K562 (cell line): ENCODE data around the gene PNMT. TPM values are rescaled to one million over a fixed set of nuclear protein-coding genes. Genes with fewer than 3 reads are reported as not detected.

Source experiments
- ATAC-seq: fragments of 200-7000 bp; cut with Tn5 transposase; 3 replicates; pipeline ENCODE4 v1.9.1; 2020; ENCODE audit warnings: moderate library complexity
- BruUV-seq: library from RNA; stranded (reverse); fragments of 400-500 nt; replicated peaks from 2 replicates; lab custom pipeline; 2021; lab: Mats Ljungman, UMichigan
- CTCF ChIA-PET: fragments of 300-600 bp; formaldehyde crosslinking; extraction: SDS; loops from one replicate; lab custom pipeline; 2021; ENCODE audit warnings: low intra/inter-chr PET ratio; lab: Yijun Ruan, JAX
- POLR2A ChIA-PET: fragments of 300-600, 350-650 bp; sonication (Branson Sonifier 250); formaldehyde crosslinking; extraction: SDS; loops from one replicate; lab custom pipeline; 2021; ENCODE audit warnings: antibody characterized with exemption, inconsistent platforms; lab: Yijun Ruan, JAX
- DNase-seq, 4 experiments: peaks; one replicate each; pipeline versions ENCODE4 v3.0.0 to v3.0.0-alpha.2; 2011 to 2018; ENCODE audit warnings: low spot score in 3 of 4, mixed read lengths in 3 of 4; ENCODE audit errors: extremely low read depth in 1 of 4
- FAIRE-seq: peaks from 2 replicates; lab custom pipeline; 2011; peaks lifted over from hg19 to GRCh38; lab: Jason Lieb, UNC
- H2AFZ ChIP-seq: 2 replicates; pipeline ENCODE4 v1.6.0; 2011; ENCODE audit warnings: low read depth, low read length, control low read depth, inconsistent platforms
- H3K27ac ChIP-seq: fragments of 200-600 bp; 3 replicates; pipeline ENCODE4 v1.8.0; 2011; ENCODE audit warnings: low read depth, mild to moderate bottlenecking, control low read depth, inconsistent platforms, low read length, moderate library complexity, mixed read lengths; ENCODE audit errors: extremely low read depth
- H3K27me3 ChIP-seq, 2 experiments: fragments of 300-600 bp in 1 of 2; 2 replicates in 1 of 2; 3 replicates in 1 of 2; pipeline versions ENCODE4 v1.6.0 to v1.8.0; 2011; ENCODE audit warnings: inconsistent platforms in 2 of 2, low read length in 2 of 2, mild to moderate bottlenecking in 1 of 2, mixed read lengths in 1 of 2, moderate library complexity in 1 of 2; ENCODE audit not compliant: control insufficient read depth in 2 of 2, insufficient read depth in 2 of 2
- H3K36me3 ChIP-seq: fragments of 300-600 bp; 3 replicates; pipeline ENCODE4 v1.8.0; 2011; ENCODE audit warnings: mild to moderate bottlenecking, low read length, inconsistent platforms; ENCODE audit not compliant: control insufficient read depth, insufficient read depth
- H3K4me1 ChIP-seq, 2 experiments: fragments of 200-600 bp in 1 of 2; replicated peaks in 1 of 2; 2 replicates in 1 of 2; 3 replicates in 1 of 2; pipeline versions ENCODE4 v1.5.1 to v1.8.0; 2011; ENCODE audit warnings: inconsistent platforms in 2 of 2, low read length in 2 of 2, mild to moderate bottlenecking in 1 of 2, mixed read lengths in 1 of 2, moderate library complexity in 1 of 2; ENCODE audit not compliant: control insufficient read depth in 2 of 2, insufficient read depth in 2 of 2
- H3K4me2 ChIP-seq: 2 replicates; pipeline ENCODE4 v1.6.1; 2011; ENCODE audit warnings: low read length, control low read depth, inconsistent platforms, mixed read lengths; ENCODE audit not compliant: insufficient read depth
- H3K4me3 ChIP-seq: fragments of 200-600 bp; sonication (generic), shearing (Covaris generic); 2 replicates; pipeline ENCODE4 v1.5.1; 2016; ENCODE audit warnings: control low read depth, inconsistent platforms
- H3K79me2 ChIP-seq: fragments of 200-600 bp; 3 replicates; pipeline ENCODE4 v1.8.0; 2011; ENCODE audit warnings: low read length, inconsistent platforms; ENCODE audit not compliant: control insufficient read depth, insufficient read depth
- H3K9ac ChIP-seq, 2 experiments: 2 replicates each; pipeline versions ENCODE4 v1.6.0 to v1.6.1; 2011; ENCODE audit warnings: low read depth in 2 of 2, low read length in 2 of 2, control low read depth in 1 of 2, inconsistent platforms in 1 of 2, mild to moderate bottlenecking in 1 of 2, mixed read lengths in 1 of 2; ENCODE audit not compliant: insufficient read depth in 1 of 2
- H3K9me1 ChIP-seq: one replicate; pipeline ENCODE4 v1.6.0; 2011; ENCODE audit warnings: inconsistent platforms, mild to moderate bottlenecking, low read length, moderate library complexity; ENCODE audit not compliant: control insufficient read depth, insufficient read depth
- H3K9me3 ChIP-seq: replicated peaks from 2 replicates; pipeline ENCODE4 v1.5.1; 2011; ENCODE audit warnings: low read depth, low read length, inconsistent platforms; ENCODE audit not compliant: control insufficient read depth, insufficient read depth
- H4K20me1 ChIP-seq: replicated peaks from 2 replicates; pipeline ENCODE4 v1.6.1; 2011; ENCODE audit warnings: low read length, inconsistent platforms, mixed read lengths; ENCODE audit not compliant: control insufficient read depth, insufficient read depth
- ADNP ChIP-seq: fragments of 200-800 bp; sonication (Bioruptor generic); IDR thresholded peaks from 2 replicates; pipeline ENCODE4 v1.6.1; 2016; ENCODE audit warnings: missing genetic modification characterization, missing compliant biosample characterization
- CBX1 ChIP-seq: sonication (generic); IDR thresholded peaks from 2 replicates; pipeline ENCODE4 v1.6.1; 2016; ENCODE audit warnings: antibody characterized with exemption, low read depth, mild to moderate bottlenecking
- CBX3 ChIP-seq, 2 experiments: IDR thresholded peaks; 1 replicate in 1 of 2; 2 replicates in 1 of 2; pipeline ENCODE4 v1.6.1; 2012; ENCODE audit warnings: inconsistent platforms in 2 of 2, low read length in 2 of 2, borderline replicate concordance in 1 of 2, control low read depth in 1 of 2
- DNMT1 ChIP-seq: fragments of 450-650 bp; IDR thresholded peaks from 2 replicates; pipeline ENCODE4 v1.6.1; 2016; ENCODE audit warnings: antibody characterized with exemption, mild to moderate bottlenecking
- ESRRA ChIP-seq: fragments of 450-650 bp; IDR thresholded peaks from 2 replicates; pipeline ENCODE4 v1.6.1; 2014; ENCODE audit warnings: low read depth, mild to moderate bottlenecking, moderate library complexity, borderline replicate concordance
- EZH2 ChIP-seq: IDR thresholded peaks from 2 replicates; pipeline ENCODE4 v1.6.1; 2012; ENCODE audit warnings: low read depth, mild to moderate bottlenecking, inconsistent platforms, low read length, borderline replicate concordance
- HDAC2 ChIP-seq: fragments of 450-650 bp; IDR thresholded peaks from 2 replicates; pipeline ENCODE4 v1.6.1; 2016; ENCODE audit warnings: mild to moderate bottlenecking
- KAT2B ChIP-seq: IDR thresholded peaks from one replicate; pipeline ENCODE4 v1.6.1; 2012; ENCODE audit warnings: low read depth, mild to moderate bottlenecking, control low read depth, inconsistent platforms, low read length, moderate library complexity
- KDM1A ChIP-seq, 2 experiments: fragments of 450-650 bp; IDR thresholded peaks; 2 replicates each; pipeline ENCODE4 v1.6.1; 2016; ENCODE audit warnings: mild to moderate bottlenecking in 2 of 2
- PHB2 ChIP-seq: fragments of 450-650 bp; IDR thresholded peaks from 2 replicates; pipeline ENCODE4 v1.6.1; 2017; ENCODE audit warnings: low read depth
- PRDM10 ChIP-seq: fragments of 450-650 bp; IDR thresholded peaks from 2 replicates; pipeline ENCODE4 v1.6.1; 2018; ENCODE audit not compliant: partially characterized antibody
- SPI1 ChIP-seq: IDR thresholded peaks from 2 replicates; pipeline ENCODE4 v1.6.1; 2011; ENCODE audit warnings: low read depth, low read length, control low read depth, borderline replicate concordance
- TCFL5 ChIP-seq: fragments of 250-450 bp; sonication (Bioruptor Pico); conservative IDR thresholded peaks from 2 replicates; pipeline ENCODE4 v1.6.1; 2021; ENCODE audit warnings: mild to moderate bottlenecking, moderate library complexity, matching md5 sums
- TEAD2 ChIP-seq: fragments of 450-650 bp; IDR thresholded peaks from 2 replicates; pipeline ENCODE4 v1.6.1; 2016; ENCODE audit warnings: missing genetic modification characterization, control low read depth, missing compliant biosample characterization
- VEZF1 ChIP-seq: fragments of 200-800 bp; sonication (Bioruptor generic); IDR thresholded peaks from 2 replicates; pipeline ENCODE4 v1.6.1; 2017; ENCODE audit warnings: missing genetic modification characterization, missing compliant biosample characterization
- XRCC5 ChIP-seq: fragments of 200-400 bp; formaldehyde crosslinking; IDR thresholded peaks from 2 replicates; pipeline ENCODE4 v1.6.1; 2017; ENCODE audit warnings: low read depth, mild to moderate bottlenecking, low read length
- ZBED1 ChIP-seq: IDR thresholded peaks from 2 replicates; pipeline ENCODE4 v1.6.1; 2014
- ZNF146 ChIP-seq: IDR thresholded peaks from one replicate; pipeline ENCODE4 v1.6.1; 2018; ENCODE audit warnings: missing compliant biosample characterization; ENCODE audit not compliant: unreplicated experiment
- WGBS: fragments of 100-300 bp; shearing (Covaris generic); methylation state at CpG from one replicate; pipeline ENCODE4 v1.1.6; 2016; ENCODE audit warnings: low coverage, mixed read lengths; ENCODE audit not compliant: insufficient coverage; ENCODE audit errors: missing lambda C conversion rate; 5-methylcytosine and 5-hydroxymethylcytosine counted together
- in situ Hi-C: fragments of 300-500 bp; cut with MboI; formaldehyde crosslinking; loops from 4 replicates; pipeline ENCODE4 v1.15.0; 2018; ENCODE audit warnings: inconsistent platforms, mixed read lengths
- intact Hi-C: fragments of 100-400 bp; cut with micrococcal nuclease; formaldehyde crosslinking; loops from 2 replicates; pipeline ENCODE4 v1.14.2; 2022
- polyA plus RNA-seq, 8 experiments: library from polyadenylated mRNA; depleted of rRNA in 4 of 8; stranded (reverse) in 5 of 8; unstranded in 3 of 8; fragments of >200 nt; fragmentation: Nextera tagmentation in 2 of 8; fragmentation: Illumina TruSeq in 1 of 8; extraction: Ambion mirVana in 2 of 8; extraction: Trizol in 1 of 8; gene quantifications; 2 replicates each; pipeline versions ENCODE4 v1.2.1 to v1.2.3, GENCODE V29; 2011 to 2014; ENCODE audit warnings: inconsistent platforms in 1 of 8, missing spikeins in 1 of 8
- total RNA-seq, 7 experiments: library from RNA; depleted of rRNA in 6 of 7; stranded (reverse); fragments of >200 nt in 6 of 7; fragmentation: Illumina TruSeq in 2 of 7; extraction: Trizol in 2 of 7; gene quantifications; 2 replicates each; pipeline versions ENCODE4 v1.2.1 to v1.2.3, GENCODE V29; 2011 to 2021; ENCODE audit warnings: low replicate concordance in 1 of 7

PNMT gene
- total and polyA plus RNA-seq, 9 of the 15 experiments (the other 6 are each of a cell fraction or from before 2014, with no cell fraction given) = 0.55 to 18.1 (median 5.8) TPM

GRCh38 chr17:39676198-39676819 is 8.1 kb downstream of the PNMT start:
- H3K79me2 ChIP-seq = no peaks in the 10 kb centered on the region
- no TSS peak for BruUV-seq
- H4K20me1 ChIP-seq = no peaks in the 10 kb centered on the region; the same call in 1 of the 2 replicates
- WGBS = 38% methylated on average over 7 of the region's 7 CpGs
- in situ Hi-C loops = no loop called here
- no peaks in the 10 kb centered on the region for H3K9me3 ChIP-seq
- no peak for FAIRE-seq
- peaks cover 30 to 68% of the 10 kb centered on the region in 2 experiments; a peak in 4 of 5 replicates for H3K4me1 ChIP-seq
- peak overlapping the region in 1 of 2 experiments; percentile 88; a peak in 2 of 4 replicates for H3K9ac ChIP-seq
- H3K4me2 ChIP-seq = no peak overlapping the region
- H3K9me1 ChIP-seq = no peaks in the 10 kb centered on the region
- no peak overlapping the region for H3K4me3 ChIP-seq
- DNase-seq = peak; percentile 60 to 69 (median 68)
- POLR2A ChIA-PET = interaction anchor here (0.6 to 1.6 kb wide), 4 partner anchors 8 to 98 kb away, joined by 3 to 12 read pairs (median 4); partner anchors contain the start of gene PGAP3
- peak overlapping the region; percentile 33; the same call in 1 of the 2 replicates for H2AFZ ChIP-seq
- CTCF ChIA-PET = interaction anchor here (1.3 kb wide), 1 partner anchor 54 kb away, joined by 3 read pairs; no protein-coding TSS in a partner anchor
- peaks cover 5% of the 10 kb centered on the region; the same call in 2 of the 3 replicates for H3K36me3 ChIP-seq
- ATAC-seq = peak; percentile 32
- no peaks in the 10 kb centered on the region for H3K27me3 ChIP-seq
- intact Hi-C loops = no loop called here
- H3K27ac ChIP-seq = peak overlapping the region; percentile 17; the same call in 1 of the 3 replicates
- no peak for TF ChIP-seq ZNF146 (CRISPR knock-in tag)
- TF ChIP-seq PHB2 = no peak
- peak; percentile 86 to 90 for TF ChIP-seq KDM1A (IDR thresholded peaks at IDR 0.05)
- peak; percentile 9; the same call in 1 of the 2 replicates for TF ChIP-seq SPI1
- 0 out of 2 replicates have a peak, but pooled peaks have one; percentile 17 for TF ChIP-seq ESRRA
- TF ChIP-seq CBX3 (IDR thresholded peaks at IDR 0.05; ENCODE audit: borderline replicate concordance in 1 of 2, low read length in 2 of 2) = peak in 1 of 2 experiments; percentile 44; a peak in 1 of 3 replicates
- TF ChIP-seq TCFL5 (CRISPR knock-in tag) = no peak
- TF ChIP-seq ZBED1 = no peak
- TF ChIP-seq PRDM10 = peak; percentile 78
- no peak for TF ChIP-seq DNMT1
- peak; percentile 48; the same call in 1 of the 2 replicates for TF ChIP-seq VEZF1 (CRISPR knock-in tag)
- TF ChIP-seq ADNP (tag) = peak; percentile 91
- peak; percentile 84; the same call in 1 of the 2 replicates for TF ChIP-seq CBX1
- no peak for TF ChIP-seq TEAD2 (tag)
- TF ChIP-seq KAT2B = no peak
- TF ChIP-seq XRCC5 = no peak
- TF ChIP-seq HDAC2 = peak; percentile 88
- TF ChIP-seq EZH2 = no peak
